Ureter (tissue), 1 donor: ENCODE results near the gene ACOX3. TPM values are rescaled to one million over a fixed set of nuclear protein-coding genes. Genes with fewer than 3 reads are reported as not detected.
A peak's percentile ranks its signal among the peaks of the same experiment; 100 is the strongest.

Experiments
- DNase-seq: peaks from one replicate; pipeline ENCODE4 v3.0.0-alpha.2; 2020; ENCODE audit warnings: low spot score
- total RNA-seq: library from RNA; stranded (reverse); gene quantifications from one replicate; pipeline ENCODE4 v1.2.4, GENCODE V29; 2023
- donor health status: DM: yes; HTN: yes; CAD: no.

Gene ACOX3
- total RNA-seq, 1 donor from 2014 or later, result 49.5 TPM

- peak; percentile 59 for DNase-seq
Measured at GRCh38 chr4:8340781-8341241, 99.7 kb downstream of the ACOX3 start.

- no peak for DNase-seq
Measured at GRCh38 chr4:8338351-8338961, 102.1 kb downstream of the ACOX3 start.

GRCh38 chr4:8336412-8337075, 104.0 kb downstream of the ACOX3 start:
- DNase-seq, result no peak

- no peak for DNase-seq
Measured at GRCh38 chr4:8335848-8336247, 104.7 kb downstream of the ACOX3 start.

GRCh38 chr4:8334786-8335460, 105.6 kb downstream of the ACOX3 start:
- no peak for DNase-seq

GRCh38 chr4:8333726-8334460, 106.6 kb downstream of the ACOX3 start:
- no peak for DNase-seq

GRCh38 chr4:8332891-8333331, 107.6 kb downstream of the ACOX3 start:
- DNase-seq, result no peak

- no peak for DNase-seq
Measured at GRCh38 chr4:8332038-8332857, 108.3 kb downstream of the ACOX3 start.

- no peak for DNase-seq
Measured at GRCh38 chr4:8331575-8331955, 109.0 kb downstream of the ACOX3 start.

- DNase-seq, result peak; percentile 72
Measured at GRCh38 chr4:8330821-8331574, 109.5 kb downstream of the ACOX3 start.

- DNase-seq, result no peak
Measured at GRCh38 chr4:8329859-8330761, 110.4 kb downstream of the ACOX3 start.

GRCh38 chr4:8329560-8329858, 111.0 kb downstream of the ACOX3 start:
- DNase-seq, result no peak

- DNase-seq, result no peak
Measured at GRCh38 chr4:8328866-8329559, 111.5 kb downstream of the ACOX3 start.

GRCh38 chr4:8328456-8328855, 112.1 kb downstream of the ACOX3 start:
- no peak for DNase-seq

- DNase-seq, result no peak
Measured at GRCh38 chr4:8326206-8326605, 114.3 kb downstream of the ACOX3 start.

GRCh38 chr4:8325291-8325973, 115.1 kb downstream of the ACOX3 start:
- no peak for DNase-seq

- peak; percentile 8 for DNase-seq
Measured at GRCh38 chr4:8324640-8325239, 115.8 kb downstream of the ACOX3 start.

- peak; percentile 35 for DNase-seq
Measured at GRCh38 chr4:8323947-8324555, 116.5 kb downstream of the ACOX3 start.
